Measurements from ENCODE around the gene ITM2C.
A peak's percentile ranks its signal among the peaks of the same experiment; 100 is the strongest.

Gene ITM2C

DNA sequence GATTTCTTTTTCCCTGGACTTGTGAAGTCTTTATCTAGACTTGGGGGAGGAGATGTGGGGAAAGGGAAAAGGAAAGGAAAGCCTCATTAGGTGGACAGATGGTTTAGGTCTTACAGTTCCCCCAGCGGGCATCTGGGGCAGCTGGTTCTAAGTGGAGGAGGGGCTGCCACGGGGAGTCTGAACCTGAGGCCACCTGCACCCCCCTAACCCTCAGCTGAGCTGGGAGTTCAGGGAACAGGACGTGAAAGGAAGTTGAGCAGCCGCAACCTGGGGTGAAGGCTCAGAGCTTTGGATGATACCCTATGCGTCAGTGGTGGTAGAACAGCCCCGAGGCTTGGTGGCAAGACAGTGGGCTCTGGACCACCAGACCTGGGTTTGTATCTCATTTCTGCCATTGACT is 26.8 kb downstream of the ITM2C start:
- no peak for TF ChIP-seq CTCF (IDR thresholded peaks at IDR 0.05; ENCODE audit: borderline replicate concordance, insufficient read depth, low read depth, low read length)
- H3K4me3 ChIP-seq (ENCODE audit: low read depth, low read length): no peak overlapping the region

DNA sequence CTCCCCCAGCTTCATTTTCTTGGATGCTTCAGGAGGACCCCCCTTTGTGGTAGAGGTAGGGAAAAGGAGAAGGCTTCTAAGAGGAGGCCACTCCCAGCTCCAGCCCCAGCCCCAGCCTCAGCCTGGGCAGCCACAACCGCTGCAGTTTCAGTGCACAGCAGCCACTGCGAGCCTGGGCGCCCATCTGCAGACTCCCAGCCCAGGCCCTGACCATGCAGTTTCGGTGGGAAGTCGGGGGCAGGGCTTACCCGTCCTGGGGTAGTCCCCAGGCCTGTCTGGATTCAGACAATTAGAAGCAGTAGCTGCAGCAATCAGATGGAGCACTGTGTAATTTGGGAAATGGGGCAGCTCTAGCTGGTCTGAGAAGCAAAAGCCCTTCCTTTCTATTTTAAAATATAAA is 28.6 kb downstream of the ITM2C start:
- no peak overlapping the region for H3K4me3 ChIP-seq (ENCODE audit: low read depth, low read length)
- TF ChIP-seq CTCF (IDR thresholded peaks at IDR 0.05; ENCODE audit: borderline replicate concordance, insufficient read depth, low read depth, low read length): no peak

DNA sequence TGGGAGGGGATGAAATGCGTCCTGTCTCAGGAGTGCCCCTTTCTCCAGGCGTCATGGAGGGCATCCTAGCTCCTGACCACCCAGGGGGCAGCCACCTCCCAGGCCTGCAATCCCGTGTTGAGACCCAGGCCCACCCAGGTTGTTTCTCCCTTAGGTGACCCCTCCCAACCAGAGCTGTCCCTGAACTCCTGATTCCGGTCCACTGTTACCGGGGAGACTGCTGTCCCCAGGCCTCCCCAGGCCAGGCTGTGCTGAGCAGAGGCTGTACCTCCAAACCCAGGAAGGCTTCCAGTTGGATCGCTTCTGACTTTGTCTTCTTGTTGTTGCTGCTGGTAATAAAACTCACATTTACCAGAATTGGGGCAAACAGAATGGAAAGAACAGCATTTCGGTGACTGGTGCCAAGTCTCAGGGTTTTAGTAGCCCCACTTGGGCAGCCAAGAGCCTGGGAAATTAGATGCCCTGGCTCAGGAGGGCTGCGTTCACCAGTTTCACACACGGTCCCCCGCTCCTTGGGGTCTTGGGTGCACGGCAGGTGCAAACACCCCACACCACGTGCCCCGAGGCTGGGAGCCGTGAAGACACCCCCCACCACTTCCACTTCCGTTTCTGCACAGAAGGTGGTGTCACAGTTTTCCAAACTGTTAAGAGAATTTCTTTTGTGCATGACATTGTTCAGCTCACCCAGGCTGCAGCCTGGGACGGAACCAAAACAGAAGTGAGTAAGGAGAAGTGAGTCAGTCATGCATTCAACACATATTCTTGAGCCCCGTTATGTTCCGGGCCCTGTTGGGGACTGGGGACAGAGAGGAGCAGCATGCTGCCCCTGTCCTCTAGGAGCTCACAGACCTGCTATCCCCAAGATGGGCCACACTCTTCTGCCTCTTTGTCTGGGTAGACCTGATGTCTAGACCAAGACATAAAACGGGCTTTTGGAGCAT is 29.4 kb downstream of the ITM2C start:
- TF ChIP-seq CTCF (IDR thresholded peaks at IDR 0.05; ENCODE audit: borderline replicate concordance, insufficient read depth, low read depth, low read length): no peak
- peak overlapping the region; percentile 5 for H3K4me3 ChIP-seq (ENCODE audit: low read depth, low read length)

- no peak for TF ChIP-seq CTCF (IDR thresholded peaks at IDR 0.05; ENCODE audit: borderline replicate concordance, insufficient read depth, low read depth, low read length)
- no peak overlapping the region for H3K4me3 ChIP-seq (ENCODE audit: low read depth, low read length)
Observed at GRCh38 chr2:230895536-230896345, 31.0 kb downstream of the ITM2C start.

DNA sequence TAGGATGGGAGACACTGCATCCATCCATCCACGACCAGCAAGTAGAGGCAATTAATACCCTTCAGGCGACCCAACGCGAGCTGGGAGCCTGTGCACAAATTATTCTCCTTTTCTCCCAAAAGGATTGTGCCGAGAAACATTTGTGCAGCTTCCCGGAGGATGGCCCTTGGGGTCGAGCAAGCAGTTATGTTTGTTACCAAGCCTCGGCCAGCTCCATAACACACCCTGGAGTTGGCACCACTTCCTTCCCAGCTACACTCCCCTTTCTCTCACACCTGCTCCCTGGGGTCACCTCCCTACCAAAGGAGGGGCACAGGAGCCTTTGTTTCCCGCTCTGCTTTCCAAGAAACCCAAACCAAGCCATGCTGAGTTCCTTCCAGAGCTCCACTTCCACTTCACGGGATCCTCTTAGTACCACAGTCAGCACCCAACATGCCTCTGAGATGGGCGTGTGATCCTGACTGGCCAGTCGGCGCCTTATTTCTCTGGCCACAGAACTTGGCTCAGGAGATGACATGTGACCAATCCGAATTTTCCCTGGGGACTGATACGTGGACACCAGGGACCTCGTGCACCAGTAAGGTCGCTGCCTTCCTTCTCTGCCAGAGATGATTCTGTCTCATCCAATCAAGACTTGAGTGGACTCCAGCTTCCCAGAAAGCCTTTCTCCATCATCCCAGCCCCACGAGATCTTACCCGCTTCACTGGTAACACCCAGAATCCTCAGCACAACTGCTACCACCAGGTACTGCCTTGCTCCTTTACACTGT is 31.8 kb downstream of the ITM2C start:
- no peak for TF ChIP-seq CTCF (IDR thresholded peaks at IDR 0.05; ENCODE audit: borderline replicate concordance, insufficient read depth, low read depth, low read length)
- no peak overlapping the region for H3K4me3 ChIP-seq (ENCODE audit: low read depth, low read length)

DNA sequence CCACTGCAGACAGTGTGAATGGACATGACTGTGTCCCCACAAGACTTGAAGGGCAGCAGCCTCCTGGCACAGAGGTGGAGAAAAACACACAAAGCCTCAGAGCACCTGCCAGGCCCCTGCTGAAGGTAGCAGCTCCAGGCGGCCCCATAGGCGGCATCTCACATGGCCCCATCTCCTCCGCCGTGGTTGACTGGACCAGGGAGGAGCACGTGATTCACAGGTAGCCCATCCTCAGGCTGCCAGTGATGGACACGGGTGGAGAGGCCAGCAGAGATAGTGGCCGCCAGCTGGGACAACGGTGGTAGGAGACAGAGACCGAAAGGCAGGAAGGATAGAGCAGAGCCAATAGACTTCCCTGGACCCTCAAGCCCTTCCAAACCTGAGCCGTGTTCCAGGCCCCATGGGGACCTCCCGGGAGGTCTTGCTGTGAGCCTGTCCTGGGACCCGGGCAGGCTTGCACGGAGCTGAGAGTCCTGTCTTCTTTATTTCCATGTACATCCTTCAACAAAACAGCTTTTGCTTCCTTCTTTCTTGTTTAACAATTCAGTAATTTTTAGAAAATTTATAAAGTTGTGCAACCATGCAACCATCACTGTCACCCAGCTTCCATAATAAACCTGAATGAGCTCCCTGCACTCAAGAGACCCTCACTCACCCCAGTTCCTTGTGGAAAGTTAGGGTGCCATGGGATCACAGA is 33.4 kb downstream of the ITM2C start:
- H3K4me3 ChIP-seq (ENCODE audit: low read depth, low read length): no peak overlapping the region
- no peak for TF ChIP-seq CTCF (IDR thresholded peaks at IDR 0.05; ENCODE audit: borderline replicate concordance, insufficient read depth, low read depth, low read length)

Measured in GM12875 (cell line).